Measurements from ENCODE around the gene OR2T34. TPM values are rescaled to one million over a fixed set of nuclear protein-coding genes. Genes with fewer than 3 reads are reported as not detected.
"Not testable (repeated sequence)": the region's sequence is repeated elsewhere in the genome, so short reads cannot be mapped to it uniquely, and the experiment has no call there.

The OR2T34 gene, protein sequence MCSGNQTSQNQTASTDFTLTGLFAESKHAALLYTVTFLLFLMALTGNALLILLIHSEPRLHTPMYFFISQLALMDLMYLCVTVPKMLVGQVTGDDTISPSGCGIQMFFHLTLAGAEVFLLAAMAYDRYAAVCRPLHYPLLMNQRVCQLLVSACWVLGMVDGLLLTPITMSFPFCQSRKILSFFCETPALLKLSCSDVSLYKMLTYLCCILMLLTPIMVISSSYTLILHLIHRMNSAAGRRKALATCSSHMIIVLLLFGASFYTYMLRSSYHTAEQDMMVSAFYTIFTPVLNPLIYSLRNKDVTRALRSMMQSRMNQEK
- not detected in 2 replicates for total RNA-seq

- DNase-seq; H3K27me3 Mint-ChIP-seq; H3K27ac Mint-ChIP-seq; H3K4me1 Mint-ChIP-seq; H3K36me3 Mint-ChIP-seq (ENCODE audit: low read depth); H3K4me3 Mint-ChIP-seq; H3K9me3 Mint-ChIP-seq; intact Hi-C loops (cut with micrococcal nuclease): not testable (repeated sequence)
These were observed at the start of gene OR2T34 for GRCh38 chr1:248574657-248575056. OR2T34 (minus strand) TSS chr1:248574757; CDS start chr1:248574757, 0 bp downstream.

GRCh38 chr1:248622570-248623001 is 48.0 kb upstream of the OR2T34 start:
- no peak for DNase-seq
- H3K4me1 Mint-ChIP-seq: peaks cover 11% of the 10 kb centered on the region
- H3K27ac Mint-ChIP-seq: no peak overlapping the region
- H3K36me3 Mint-ChIP-seq (ENCODE audit: low read depth): no peaks in the 10 kb centered on the region
- intact Hi-C loops (cut with micrococcal nuclease): loop anchor here (2.0 kb wide), 1 partner anchor 184 kb away; no protein-coding TSS in a partner anchor
- H3K4me3 Mint-ChIP-seq: no peak overlapping the region
- H3K9me3 Mint-ChIP-seq: no peaks in the 10 kb centered on the region
- no peaks in the 10 kb centered on the region for H3K27me3 Mint-ChIP-seq

- DNase-seq: no peak
- Mint-ChIP-seq H3K4me1 (peaks cover 11% of the 10 kb centered on the region), H3K9me3 (no peaks in the 10 kb centered on the region), H3K27ac (no peak overlapping the region), H3K4me3 (no peak overlapping the region), H3K36me3 (ENCODE audit: low read depth) (no peaks in the 10 kb centered on the region), H3K27me3 (no peaks in the 10 kb centered on the region)
- intact Hi-C loops (cut with micrococcal nuclease): loop anchor here (2.0 kb wide), 1 partner anchor 185 kb away; no protein-coding TSS in a partner anchor
These were observed 47.2 kb upstream of the OR2T34 start for GRCh38 chr1:248621770-248622169.

- Mint-ChIP-seq H3K4me1 (peaks cover 17% of the 10 kb centered on the region), H3K9me3 (no peaks in the 10 kb centered on the region), H3K27me3 (no peaks in the 10 kb centered on the region), H3K27ac (no peak overlapping the region), H3K36me3 (ENCODE audit: low read depth) (no peaks in the 10 kb centered on the region), H3K4me3 (no peak overlapping the region)
- peak; percentile 76 for DNase-seq
- intact Hi-C loops (cut with micrococcal nuclease): no loop called here
These were observed 44.3 kb upstream of the OR2T34 start for GRCh38 chr1:248618878-248619277.

DNA sequence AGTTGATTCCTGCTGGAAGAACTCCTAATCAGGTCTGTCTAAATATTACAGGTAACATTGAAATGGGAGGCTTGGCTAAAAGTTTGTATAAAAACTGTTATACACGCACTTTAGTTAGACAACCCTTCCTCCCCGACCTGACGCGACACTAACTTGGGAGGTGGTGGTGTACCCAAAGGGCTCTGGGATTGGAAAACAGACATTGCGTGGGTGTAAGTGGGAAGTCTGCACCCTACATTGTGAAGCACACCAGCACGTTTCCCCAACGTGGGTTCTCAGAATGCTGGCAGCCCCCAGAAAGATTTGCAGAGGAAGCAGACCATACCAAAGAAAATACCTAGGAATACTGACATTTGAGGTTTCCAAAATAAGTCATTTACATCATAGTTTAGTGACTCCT is 43.6 kb upstream of the OR2T34 start:
- Mint-ChIP-seq H3K27ac (no peak overlapping the region), H3K4me1 (peaks cover 23% of the 10 kb centered on the region), H3K27me3 (no peaks in the 10 kb centered on the region), H3K36me3 (ENCODE audit: low read depth) (no peaks in the 10 kb centered on the region), H3K4me3 (no peak overlapping the region), H3K9me3 (no peaks in the 10 kb centered on the region)
- intact Hi-C loops (cut with micrococcal nuclease): no loop called here
- DNase-seq: no peak

DNA sequence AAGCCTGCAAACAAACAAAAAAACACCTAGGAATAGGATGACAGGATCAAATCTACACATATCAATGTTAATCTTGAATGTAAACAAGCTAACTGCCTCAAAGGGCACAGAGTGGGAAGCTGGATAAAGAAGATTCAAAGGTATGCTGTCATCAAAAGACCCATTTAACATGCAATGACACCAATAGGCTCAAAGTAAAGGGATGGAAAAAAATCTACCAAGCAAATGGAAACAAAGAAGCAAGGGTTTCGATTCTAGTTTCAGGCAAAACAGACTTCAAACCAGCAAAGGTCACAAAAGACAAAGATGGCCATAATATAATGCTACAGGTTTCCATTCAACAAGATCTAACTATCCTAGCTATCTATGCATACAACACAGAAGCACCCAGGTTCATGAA is 39.2 kb upstream of the OR2T34 start:
- no peaks in the 10 kb centered on the region for H3K36me3 Mint-ChIP-seq (ENCODE audit: low read depth)

GRCh38 chr1:248611883-248612414 is 37.4 kb upstream of the OR2T34 start:
- Mint-ChIP-seq H3K9me3 (no peaks in the 10 kb centered on the region), H3K27me3 (no peaks in the 10 kb centered on the region), H3K4me3 (no peak overlapping the region), H3K4me1 (peaks cover 18% of the 10 kb centered on the region), H3K27ac (peak overlapping the region; percentile 13), H3K36me3 (ENCODE audit: low read depth) (no peaks in the 10 kb centered on the region)
- no peak for DNase-seq
- intact Hi-C loops (cut with micrococcal nuclease): loop anchor here (2.0 kb wide), 1 partner anchor 207 kb away; no protein-coding TSS in a partner anchor

More for the DNA sequence above, 39.2 kb upstream of the OR2T34 start:
- intact Hi-C loops (cut with micrococcal nuclease): loop anchor here (2.0 kb wide), 1 partner anchor 209 kb away; no protein-coding TSS in a partner anchor
- no peak for DNase-seq
- H3K4me3 Mint-ChIP-seq: no peak overlapping the region
- peaks cover 24% of the 10 kb centered on the region for H3K4me1 Mint-ChIP-seq
- peak overlapping the region; percentile 87 for H3K27ac Mint-ChIP-seq
- H3K9me3 Mint-ChIP-seq: no peaks in the 10 kb centered on the region
- no peaks in the 10 kb centered on the region for H3K27me3 Mint-ChIP-seq

GRCh38 chr1:248610301-248610700 is 35.7 kb upstream of the OR2T34 start:
- intact Hi-C loops (cut with micrococcal nuclease): no loop called here
- peaks cover 17% of the 10 kb centered on the region for H3K4me1 Mint-ChIP-seq
- no peaks in the 10 kb centered on the region for H3K27me3 Mint-ChIP-seq
- peak overlapping the region; percentile 20 for H3K27ac Mint-ChIP-seq
- H3K36me3 Mint-ChIP-seq (ENCODE audit: low read depth): no peaks in the 10 kb centered on the region
- no peak overlapping the region for H3K4me3 Mint-ChIP-seq
- no peak for DNase-seq
- no peaks in the 10 kb centered on the region for H3K9me3 Mint-ChIP-seq

GRCh38 chr1:248599396-248599795 is 24.8 kb upstream of the OR2T34 start:
- H3K9me3 Mint-ChIP-seq: peaks cover 6% of the 10 kb centered on the region
- DNase-seq: no peak
- H3K36me3 Mint-ChIP-seq (ENCODE audit: low read depth): no peaks in the 10 kb centered on the region
- intact Hi-C loops (cut with micrococcal nuclease): no loop called here
- peaks cover 4% of the 10 kb centered on the region for H3K4me1 Mint-ChIP-seq
- H3K4me3 Mint-ChIP-seq: no peak overlapping the region
- H3K27me3 Mint-ChIP-seq: no peaks in the 10 kb centered on the region
- no peak overlapping the region for H3K27ac Mint-ChIP-seq

GRCh38 chr1:248597589-248597988 is 23.0 kb upstream of the OR2T34 start, which contains the start of gene OR2T10:
OR2T10 (minus strand) TSS chr1:248597700; CDS start chr1:248593768, 3,932 bp downstream.
- peak within 1 kb of the TSS; percentile 32 for H3K27ac Mint-ChIP-seq
- peaks cover 6% of the 10 kb centered on the region for H3K9me3 Mint-ChIP-seq
- intact Hi-C loops (cut with micrococcal nuclease): no loop called here
- H3K4me1 Mint-ChIP-seq: peaks cover 4% of the 10 kb centered on the region
- H3K27me3 Mint-ChIP-seq: no peaks in the 10 kb centered on the region
- no peaks in the 10 kb centered on the region for H3K36me3 Mint-ChIP-seq (ENCODE audit: low read depth)
- no peak within 1 kb of the TSS for H3K4me3 Mint-ChIP-seq
- no peak for DNase-seq

GRCh38 chr1:248596615-248597014 is 22.1 kb upstream of the OR2T34 start:
- no peaks in the 10 kb centered on the region for H3K9me3 Mint-ChIP-seq
- H3K4me3 Mint-ChIP-seq: no peak overlapping the region
- H3K4me1 Mint-ChIP-seq: peaks cover 4% of the 10 kb centered on the region
- intact Hi-C loops (cut with micrococcal nuclease): no loop called here
- no peaks in the 10 kb centered on the region for H3K36me3 Mint-ChIP-seq (ENCODE audit: low read depth)
- H3K27ac Mint-ChIP-seq: peak overlapping the region; percentile 32
- DNase-seq: no peak
- H3K27me3 Mint-ChIP-seq: no peaks in the 10 kb centered on the region

DNA sequence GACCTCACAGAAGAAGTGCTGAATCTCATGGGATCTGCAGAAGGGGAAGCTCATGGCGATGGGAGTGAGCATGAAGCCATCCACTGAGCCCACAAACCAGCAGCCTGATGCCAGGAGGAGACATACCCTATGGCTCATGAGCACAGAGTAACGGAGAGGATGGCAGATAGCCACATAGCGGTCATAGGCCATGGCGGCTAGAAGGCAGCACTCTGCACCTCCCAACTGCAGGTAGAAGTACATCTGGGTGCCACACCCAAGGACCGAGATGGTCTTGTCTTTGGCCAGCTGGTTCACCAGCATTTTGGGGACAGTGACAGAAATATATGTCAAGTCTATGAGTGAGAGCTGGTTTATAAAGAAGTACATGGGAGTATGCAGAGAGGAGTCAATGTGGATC is 18.7 kb upstream of the OR2T34 start:
- Mint-ChIP-seq H3K36me3 (ENCODE audit: low read depth) (no peaks in the 10 kb centered on the region), H3K27ac (no peak overlapping the region), H3K9me3 (no peaks in the 10 kb centered on the region), H3K27me3 (no peaks in the 10 kb centered on the region), H3K4me3 (no peak overlapping the region), H3K4me1 (peaks cover 4% of the 10 kb centered on the region)
- intact Hi-C loops (cut with micrococcal nuclease): no loop called here
- DNase-seq: no peak

DNA sequence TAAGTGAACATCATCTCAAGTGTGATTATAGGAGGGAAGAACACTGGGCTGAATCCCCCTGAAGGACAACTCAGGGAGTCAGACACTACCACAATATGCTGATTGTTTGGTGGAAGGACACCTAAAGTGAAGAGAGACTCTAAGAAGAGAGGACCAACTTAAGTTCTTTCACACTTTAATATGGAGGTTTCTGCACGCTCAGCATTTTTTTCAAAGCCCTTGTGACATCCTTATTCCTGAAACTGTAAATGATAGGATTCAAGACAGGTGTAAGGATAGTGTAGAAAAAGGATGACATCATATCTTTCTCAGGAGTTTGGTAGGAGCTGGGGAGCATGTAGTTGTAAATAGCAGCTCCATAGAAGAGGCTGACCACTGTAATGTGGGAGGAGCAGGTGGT is 18.1 kb upstream of the OR2T34 start:
- Mint-ChIP-seq H3K4me3 (no peak overlapping the region), H3K4me1 (peaks cover 4% of the 10 kb centered on the region), H3K36me3 (ENCODE audit: low read depth) (no peaks in the 10 kb centered on the region), H3K27me3 (no peaks in the 10 kb centered on the region), H3K27ac (no peak overlapping the region), H3K9me3 (no peaks in the 10 kb centered on the region)
- intact Hi-C loops (cut with micrococcal nuclease): no loop called here
- no peak for DNase-seq

DNA sequence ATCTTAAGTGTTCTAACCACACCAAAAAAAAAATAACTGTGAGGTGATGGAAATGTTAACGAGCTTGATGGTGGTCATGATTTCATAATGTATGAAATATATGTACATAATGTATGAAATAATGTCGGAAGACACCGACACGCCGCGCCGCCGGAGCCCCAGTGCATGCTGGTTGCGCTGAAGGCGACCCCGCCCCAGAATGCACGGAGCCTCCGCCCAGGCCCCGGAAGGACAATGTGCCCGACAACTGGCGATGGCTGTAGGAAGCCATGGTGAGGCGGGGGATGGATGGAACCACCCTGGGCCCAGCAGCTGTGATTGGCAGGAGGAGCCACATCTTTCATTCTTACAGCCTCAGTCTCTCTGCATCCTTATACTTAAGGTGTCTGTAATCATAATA is 15.5 kb upstream of the OR2T34 start:
- no peak overlapping the region for H3K4me3 Mint-ChIP-seq
- H3K9me3 Mint-ChIP-seq: peaks cover 7% of the 10 kb centered on the region
- no peak for DNase-seq
- no peaks in the 10 kb centered on the region for H3K27me3 Mint-ChIP-seq
- no peak overlapping the region for H3K27ac Mint-ChIP-seq
- intact Hi-C loops (cut with micrococcal nuclease): no loop called here
- no peaks in the 10 kb centered on the region for H3K36me3 Mint-ChIP-seq (ENCODE audit: low read depth)
- peaks cover 6% of the 10 kb centered on the region for H3K4me1 Mint-ChIP-seq
